PC-3 (cell line): ENCODE results near the gene DCAF6.

Source experiments
- EZH2 ChIP-seq: fragments of 300-600 bp; sonication (generic); IDR thresholded peaks from one replicate; pipeline ENCODE4 v1.6.1; 2017; ENCODE audit warnings: antibody characterized with exemption, mild to moderate bottlenecking, low read length; ENCODE audit not compliant: unreplicated experiment
- TF ChIP-seq, protein P1 (sequence below): fragments of 300-600 bp; sonication (generic); conservative IDR thresholded peaks from 2 replicates; pipeline ENCODE4 v1.5.1; 2017; ENCODE audit warnings: antibody characterized with exemption, low read depth, mild to moderate bottlenecking, low read length

DNA sequence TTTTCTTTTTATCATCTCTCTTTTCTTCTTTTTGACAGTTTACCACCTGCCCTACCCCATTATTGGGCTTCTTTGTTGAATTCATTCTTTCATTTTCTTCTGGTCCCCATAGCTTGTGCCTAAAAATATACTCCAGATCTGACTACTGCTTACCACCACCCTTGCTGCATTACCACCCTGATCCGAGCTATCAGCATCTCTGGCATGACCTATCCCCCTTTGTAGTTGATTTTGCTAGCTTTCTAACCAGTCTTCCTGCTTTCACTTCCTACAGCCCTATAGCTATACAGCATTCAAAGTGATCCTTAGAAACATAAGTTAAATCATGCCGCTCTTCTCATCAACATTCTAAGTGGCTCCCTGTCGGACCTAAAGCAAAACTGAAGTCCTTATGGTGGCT, 59.8 kb downstream of the DCAF6 start:
- TF ChIP-seq, protein P1, sequence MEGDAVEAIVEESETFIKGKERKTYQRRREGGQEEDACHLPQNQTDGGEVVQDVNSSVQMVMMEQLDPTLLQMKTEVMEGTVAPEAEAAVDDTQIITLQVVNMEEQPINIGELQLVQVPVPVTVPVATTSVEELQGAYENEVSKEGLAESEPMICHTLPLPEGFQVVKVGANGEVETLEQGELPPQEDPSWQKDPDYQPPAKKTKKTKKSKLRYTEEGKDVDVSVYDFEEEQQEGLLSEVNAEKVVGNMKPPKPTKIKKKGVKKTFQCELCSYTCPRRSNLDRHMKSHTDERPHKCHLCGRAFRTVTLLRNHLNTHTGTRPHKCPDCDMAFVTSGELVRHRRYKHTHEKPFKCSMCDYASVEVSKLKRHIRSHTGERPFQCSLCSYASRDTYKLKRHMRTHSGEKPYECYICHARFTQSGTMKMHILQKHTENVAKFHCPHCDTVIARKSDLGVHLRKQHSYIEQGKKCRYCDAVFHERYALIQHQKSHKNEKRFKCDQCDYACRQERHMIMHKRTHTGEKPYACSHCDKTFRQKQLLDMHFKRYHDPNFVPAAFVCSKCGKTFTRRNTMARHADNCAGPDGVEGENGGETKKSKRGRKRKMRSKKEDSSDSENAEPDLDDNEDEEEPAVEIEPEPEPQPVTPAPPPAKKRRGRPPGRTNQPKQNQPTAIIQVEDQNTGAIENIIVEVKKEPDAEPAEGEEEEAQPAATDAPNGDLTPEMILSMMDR: no peak
- no peak for TF ChIP-seq EZH2
